Erythroblast (primary cell): ENCODE results near the gene SAFB.

ENCODE experiments used
- DNase-seq, 2 experiments: peaks; one replicate each; lab custom pipeline; 2025; lab: John Stamatoyannopoulos, UW
- GATA1 ChIP-seq: IDR thresholded peaks from 2 replicates; pipeline ENCODE4 v1.6.1; 2011; ENCODE audit warnings: low read depth, mild to moderate bottlenecking, control low read depth, low read length, moderate library complexity
- POLR2A ChIP-seq: IDR thresholded peaks from 2 replicates; pipeline ENCODE4 v1.6.1; 2011; ENCODE audit warnings: mild to moderate bottlenecking, low read length

Gene SAFB

GRCh38 chr19:5654931-5655330, 32.0 kb downstream of the SAFB start:
- no peak for DNase-seq
- TF ChIP-seq POLR2A (no peak), GATA1 (no peak)

GRCh38 chr19:5655412-5655811, 32.5 kb downstream of the SAFB start:
- no peak for DNase-seq
- TF ChIP-seq POLR2A, result no peak
- no peak for TF ChIP-seq GATA1

- no peak for DNase-seq
- TF ChIP-seq POLR2A (no peak), GATA1 (no peak)
Measured at GRCh38 chr19:5661483-5661882, 38.6 kb downstream of the SAFB start.

GRCh38 chr19:5663904-5664303, 41.0 kb downstream of the SAFB start:
- no peak for TF ChIP-seq GATA1
- TF ChIP-seq POLR2A, result no peak
- no peak for DNase-seq

GRCh38 chr19:5664515-5664914, 41.6 kb downstream of the SAFB start:
- TF ChIP-seq POLR2A, result no peak
- TF ChIP-seq GATA1, result no peak
- DNase-seq, result no peak

GRCh38 chr19:5665781-5666513, 43.1 kb downstream of the SAFB start:
- TF ChIP-seq POLR2A (no peak), GATA1 (no peak)
- no peak for DNase-seq

- TF ChIP-seq GATA1 (no peak), POLR2A (no peak)
- no peak for DNase-seq
Measured at GRCh38 chr19:5666921-5667610, 44.2 kb downstream of the SAFB start.

GRCh38 chr19:5667751-5668271, 44.9 kb downstream of the SAFB start:
- no peak for TF ChIP-seq GATA1
- TF ChIP-seq POLR2A, result no peak
- no peak for DNase-seq

GRCh38 chr19:5669212-5669611, 46.3 kb downstream of the SAFB start:
- TF ChIP-seq GATA1 (no peak), POLR2A (no peak)
- DNase-seq, result no peak

- no peak for DNase-seq
- TF ChIP-seq GATA1 (no peak), POLR2A (no peak)
Measured at GRCh38 chr19:5671600-5671999, 48.7 kb downstream of the SAFB start.

GRCh38 chr19:5672708-5673459, 50.0 kb downstream of the SAFB start:
- DNase-seq, result no peak
- no peak for TF ChIP-seq POLR2A
- no peak for TF ChIP-seq GATA1

- DNase-seq, result no peak
- no peak for TF ChIP-seq POLR2A
- no peak for TF ChIP-seq GATA1
Measured at GRCh38 chr19:5673752-5674151, 50.9 kb downstream of the SAFB start.

GRCh38 chr19:5674714-5675113, 51.8 kb downstream of the SAFB start:
- DNase-seq, result no peak
- TF ChIP-seq GATA1, result no peak
- TF ChIP-seq POLR2A, result no peak

GRCh38 chr19:5676105-5676771, 53.4 kb downstream of the SAFB start:
- TF ChIP-seq GATA1, result no peak
- TF ChIP-seq POLR2A, result no peak
- no peak for DNase-seq

- no peak for TF ChIP-seq POLR2A
- no peak for TF ChIP-seq GATA1
- DNase-seq, result no peak
Measured at GRCh38 chr19:5676772-5677105, 53.9 kb downstream of the SAFB start.
